Left ventricle myocardium superior (tissue), 1 donor: ENCODE measurements around the gene RASSF9. TPM values are rescaled to one million over a fixed set of nuclear protein-coding genes. Genes with fewer than 3 reads are reported as not detected.

ENCODE experiments used
- ATAC-seq: fragments of 200-7000 bp; cut with Tn5 transposase; one replicate; pipeline ENCODE4 v1.9.1; 2020; ENCODE audit warnings: mild to moderate bottlenecking, moderate library complexity
- DNase-seq: peaks from one replicate; pipeline ENCODE4 v3.0.0-alpha.2; 2020
- intact Hi-C: fragments of 100-400 bp; cut with micrococcal nuclease; formaldehyde crosslinking; loops from one replicate; pipeline ENCODE4 v1.11.0; 2022
- long read RNA-seq: library from polyadenylated mRNA; unstranded; transcript quantifications from one replicate; pipeline ENCODE4 v2.0.0, GENCODE V29; 2021
- total RNA-seq: library from RNA; stranded (reverse); fragmentation: NEBNext Ultra II Directional; extraction: Animal tissue kit (Norgen Biotek cat#: 25700); gene quantifications from one replicate; pipeline ENCODE4 v1.2.1, GENCODE V29; 2021
- donor health status: DM: no; HTN: yes; CAD: no; lungs with severe emphysema.

The RASSF9 gene
- total RNA-seq, result 6.1 TPM
- long read RNA-seq, full-length matches to known transcripts, result 2 of 5 reads
- long read RNA-seq, partial matches to known transcripts, result 1 of 5 reads
- long read RNA-seq, other reads (novel, unspliced or antisense), result 2 of 5 reads

DNA sequence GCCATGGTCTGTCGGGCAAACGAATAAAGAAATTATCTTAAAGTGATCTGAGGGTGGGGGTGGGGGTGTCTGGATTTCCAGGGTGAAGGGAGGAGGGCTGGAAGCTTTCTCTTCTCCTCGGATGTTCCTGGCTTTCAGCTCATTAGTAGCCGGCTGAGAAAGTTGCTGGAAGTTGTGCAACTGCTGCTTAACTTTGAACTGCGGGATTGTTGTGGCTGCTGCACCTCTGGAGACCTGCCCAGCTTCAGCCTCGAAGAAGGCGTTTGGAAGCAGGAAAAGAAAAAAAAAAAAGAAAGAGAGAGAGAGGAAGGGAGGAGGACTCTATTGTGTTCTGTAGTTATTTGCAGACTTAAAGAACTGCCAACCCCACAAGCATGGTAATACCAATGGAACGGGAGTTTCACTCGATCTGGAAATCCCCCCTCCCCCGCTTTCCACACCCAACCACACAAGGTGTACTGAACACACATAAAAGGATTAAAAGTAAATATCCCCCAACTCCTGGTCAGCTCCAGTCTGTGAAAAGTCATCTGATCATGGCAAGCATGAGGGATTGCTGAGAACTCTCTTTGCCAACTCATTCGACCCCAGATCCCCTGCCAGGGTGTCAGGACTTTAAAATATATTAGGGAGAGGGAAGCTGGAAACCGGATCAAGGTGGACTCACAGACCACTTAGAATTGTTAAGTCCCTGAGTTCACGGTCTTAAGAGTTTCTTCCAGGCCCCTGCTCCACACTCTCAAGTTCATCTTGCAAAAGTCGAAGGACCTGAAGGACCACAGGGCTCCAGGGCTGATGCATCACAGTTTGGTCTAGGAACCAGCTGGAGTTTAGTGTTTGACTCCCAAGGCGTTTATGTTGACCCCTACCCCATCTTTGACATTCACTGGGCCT lies at the start of gene RASSF9:
Gene RASSF9, minus strand, starts transcription at position 213 of the 894 bp plus-strand sequence. Its CDS starts 208 bp downstream, at position 5.
- intact Hi-C loops, result no loop called here
- ATAC-seq (peak; percentile 95), DNase-seq (peak; percentile 74)

DNA sequence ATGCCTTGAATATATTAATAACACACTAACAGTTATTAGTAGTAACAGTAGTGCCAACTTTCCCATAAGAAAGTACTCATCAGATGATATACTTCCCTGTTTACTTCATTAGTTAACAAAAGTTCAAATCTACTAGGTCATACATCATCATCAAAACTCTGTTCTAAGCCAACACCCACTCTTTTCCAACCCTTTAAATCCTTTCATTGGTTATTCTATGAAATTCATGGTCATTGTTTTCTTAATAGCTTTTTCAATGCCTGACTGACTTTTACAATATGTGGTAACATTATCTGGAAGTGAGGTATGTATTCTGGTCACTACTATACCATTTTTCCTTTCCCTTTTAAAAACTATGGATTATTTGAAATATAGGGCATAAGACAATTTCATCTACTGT lies 47.6 kb upstream of the RASSF9 start:
- intact Hi-C loops, result no loop called here
- ATAC-seq (no peak), DNase-seq (no peak)

DNA sequence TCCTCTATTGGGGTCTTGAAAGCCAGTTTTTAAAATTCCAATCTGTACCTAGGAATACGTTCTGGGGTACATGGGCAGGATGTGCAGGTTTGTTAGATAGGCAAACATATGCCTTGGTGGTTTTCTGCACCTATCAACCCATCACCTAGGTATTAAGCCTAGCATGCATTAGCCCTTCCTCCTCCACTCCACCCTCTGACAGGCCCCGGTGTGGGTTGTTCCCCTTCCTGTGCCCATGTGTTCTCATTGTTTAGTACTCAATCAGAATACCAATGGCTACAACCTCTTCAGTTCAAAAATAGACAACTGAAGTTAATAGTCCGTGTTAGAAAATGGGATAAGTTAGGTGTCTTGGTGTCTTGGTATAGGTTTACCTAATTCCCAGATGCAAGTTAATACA lies 41.2 kb upstream of the RASSF9 start:
- intact Hi-C loops, result loop anchor here (10.0 kb wide), 1 partner anchor 173 kb away; no protein-coding TSS in a partner anchor
- no peak for ATAC-seq
- DNase-seq, result no peak

DNA sequence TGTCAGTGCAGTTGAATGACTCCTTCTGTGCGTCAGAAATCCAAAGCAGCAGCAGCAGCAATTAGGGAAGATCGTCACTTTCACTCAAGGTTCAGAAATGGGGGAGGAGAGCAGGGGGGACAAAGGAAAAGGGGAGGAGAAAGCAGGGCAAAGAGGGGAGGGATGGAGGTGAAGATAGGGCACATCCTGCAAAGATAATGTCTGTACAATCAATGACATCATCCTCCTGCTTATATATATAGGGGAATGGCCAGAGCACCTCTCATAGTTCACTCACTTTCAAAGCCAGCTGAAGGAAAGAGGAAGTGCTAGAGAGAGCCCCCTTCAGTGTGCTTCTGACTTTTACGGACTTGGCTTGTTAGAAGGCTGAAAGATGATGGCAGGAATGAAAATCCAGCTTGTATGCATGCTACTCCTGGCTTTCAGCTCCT lies 37.8 kb upstream of the RASSF9 start, which contains the start of gene NTS:
Gene NTS, plus strand, starts transcription at position 265 of the 431 bp plus-strand sequence. Its CDS starts 109 bp downstream, at position 374.
- DNase-seq, result no peak
- intact Hi-C loops, result loop anchor here (10.0 kb wide), 1 partner anchor 169 kb away; no protein-coding TSS in a partner anchor

DNA sequence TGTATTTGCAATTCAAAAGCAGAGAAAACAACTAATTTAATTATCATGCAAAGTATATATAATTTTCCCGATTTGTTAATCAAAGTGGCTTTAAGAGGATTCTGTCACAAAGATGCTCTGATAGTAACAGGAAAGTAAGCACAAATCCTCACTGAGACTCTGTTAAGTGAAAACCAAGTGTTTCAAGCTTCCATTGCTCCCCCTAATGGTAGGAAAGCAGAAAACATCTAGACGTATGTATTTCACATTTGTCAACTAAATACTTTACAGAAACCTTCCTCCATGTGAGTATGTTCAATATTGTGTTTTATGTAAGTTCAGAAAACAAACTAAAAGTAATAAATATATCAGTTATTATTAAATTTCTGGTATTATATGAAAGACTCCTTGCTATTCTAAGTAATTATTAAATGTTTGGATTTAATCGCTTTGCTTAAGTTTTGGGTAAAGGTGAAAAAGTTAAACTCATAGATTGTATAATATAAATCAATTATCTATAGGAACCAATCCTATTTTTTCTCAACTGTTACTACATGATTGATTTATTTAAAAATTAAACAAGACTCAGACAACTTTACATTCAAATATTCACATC lies 36.4 kb upstream of the RASSF9 start:
- intact Hi-C loops, result loop anchor here (2.0 to 10.0 kb wide), 2 partner anchors 168 to 396 kb away; no protein-coding TSS in a partner anchor
- DNase-seq, result no peak
- ATAC-seq, result no peak

More for the DNA sequence above, 37.8 kb upstream of the RASSF9 start, which contains the start of gene NTS:
- ATAC-seq, result no peak

DNA sequence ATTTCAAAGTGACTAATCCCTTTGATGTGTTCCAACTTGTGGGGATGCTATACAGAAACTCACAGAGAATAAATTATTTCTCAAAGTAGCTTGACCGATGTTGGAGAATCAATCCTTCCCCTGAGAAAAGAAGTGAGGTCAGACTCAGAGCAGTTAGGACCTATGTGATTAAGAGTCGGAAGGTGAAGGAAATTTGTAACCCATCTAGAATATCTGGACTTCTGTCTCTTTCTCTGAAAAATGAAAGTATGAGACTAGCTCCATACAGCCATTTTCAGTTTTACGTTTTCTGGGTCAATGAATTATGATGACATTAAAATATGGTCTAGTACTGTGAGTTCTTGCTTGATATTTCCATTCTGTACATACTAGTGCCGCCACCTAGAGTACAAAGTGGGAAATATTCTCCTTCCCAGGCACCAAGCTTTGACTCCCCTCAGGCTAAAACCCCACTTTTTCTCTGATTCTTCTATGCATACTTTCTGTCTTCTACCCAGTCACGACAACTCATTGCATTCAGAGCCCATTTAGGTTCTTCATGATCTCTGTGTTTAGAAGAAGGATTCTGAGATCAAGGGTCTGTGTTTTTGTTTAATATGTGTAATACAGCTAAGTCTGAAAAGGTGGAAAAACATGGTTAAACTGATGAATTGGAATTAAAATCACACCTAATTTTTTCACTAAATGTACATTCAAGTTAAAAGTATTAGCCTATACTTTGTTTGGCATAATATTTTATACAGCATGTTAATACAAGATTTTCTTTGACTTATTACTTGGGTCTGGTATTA lies 31.0 kb upstream of the RASSF9 start:
- intact Hi-C loops, result loop anchor here (2.0 kb wide), 1 partner anchor 292 kb away; no protein-coding TSS in a partner anchor
- ATAC-seq (peak; percentile 82), DNase-seq (no peak)

DNA sequence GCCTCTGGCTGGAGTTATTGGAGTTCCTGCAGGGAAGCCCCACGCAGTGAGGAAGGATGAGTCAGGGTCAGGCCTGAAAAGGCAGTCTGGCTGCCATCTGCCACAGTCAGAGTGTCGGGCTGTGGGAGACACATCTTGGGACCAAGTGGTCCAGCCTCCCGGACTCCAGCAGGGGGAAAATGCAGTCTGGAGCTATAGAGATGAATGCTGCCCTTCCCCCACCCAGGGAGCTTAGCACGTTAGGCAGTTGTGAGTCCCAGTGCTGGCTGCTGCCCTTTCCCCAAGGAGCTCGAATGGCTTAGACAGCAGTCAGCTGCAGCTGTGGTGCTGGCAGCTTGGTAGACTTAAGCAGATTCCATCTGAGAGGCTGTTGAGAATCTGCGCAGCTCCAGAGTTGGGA lies 29.7 kb upstream of the RASSF9 start:
- DNase-seq (peak; percentile 56), ATAC-seq (peak; percentile 82)
- intact Hi-C loops, result loop anchor here (2.0 kb wide), 1 partner anchor 291 kb away; no protein-coding TSS in a partner anchor

DNA sequence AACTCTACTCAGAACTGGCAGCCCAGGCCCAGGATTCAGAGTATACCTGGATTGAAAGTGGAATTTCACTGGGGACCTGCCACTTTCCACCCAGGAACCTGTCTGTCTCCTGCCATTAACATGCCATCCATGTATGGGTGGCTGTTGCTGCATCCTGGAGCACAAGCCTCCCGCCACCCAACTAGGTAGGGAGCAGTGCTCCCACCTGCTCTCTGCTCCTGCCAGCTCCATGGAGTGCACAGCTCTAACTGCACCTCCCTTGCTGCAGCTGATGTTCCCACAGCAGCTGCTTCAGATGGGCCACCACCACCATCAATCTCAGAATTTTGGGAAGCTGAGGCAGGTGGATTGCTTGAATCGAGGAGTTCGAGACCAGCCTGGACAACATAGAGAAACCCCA lies 20.8 kb upstream of the RASSF9 start:
- intact Hi-C loops, result no loop called here
- no peak for DNase-seq
- ATAC-seq, result no peak

DNA sequence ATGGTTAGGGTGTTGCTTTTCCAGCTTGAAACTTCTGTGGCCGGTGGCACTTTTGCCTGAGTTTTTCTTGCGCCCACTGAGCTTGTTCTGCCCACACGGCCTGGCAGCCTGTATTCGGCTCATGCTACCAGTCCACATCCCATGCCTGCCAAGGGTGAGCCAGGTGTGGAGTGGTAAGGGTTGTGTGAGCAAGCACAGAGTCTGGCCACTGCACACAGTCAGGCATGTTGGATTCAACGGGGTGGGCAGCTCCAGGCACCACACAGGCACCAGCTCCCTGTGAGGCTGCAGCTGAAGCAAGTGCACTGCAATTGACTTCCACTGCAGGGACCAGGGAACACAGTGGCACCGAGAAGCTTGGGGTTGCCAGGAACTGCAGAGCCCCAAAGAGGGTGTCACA lies 19.1 kb upstream of the RASSF9 start:
- ATAC-seq (no peak), DNase-seq (no peak)
- intact Hi-C loops, result no loop called here

DNA sequence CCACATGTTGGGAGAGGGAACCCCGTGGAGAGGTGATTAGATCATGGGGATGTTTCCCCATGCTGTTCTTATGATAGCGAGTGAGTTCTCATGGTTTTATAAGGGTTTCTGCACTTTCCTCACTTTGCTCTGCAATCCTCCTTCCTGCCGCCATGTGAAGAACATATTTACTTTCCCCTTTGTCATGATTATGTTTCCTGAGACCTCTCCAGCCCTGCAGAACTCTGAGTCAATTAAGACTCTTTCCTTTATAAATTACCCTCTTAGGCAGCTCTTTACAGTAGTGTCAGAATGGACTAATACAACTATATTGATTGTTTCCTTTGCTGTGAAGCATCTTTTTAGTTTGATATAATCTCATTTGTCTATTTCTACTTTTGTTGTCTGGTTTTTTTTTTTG lies 13.1 kb upstream of the RASSF9 start:
- no peak for DNase-seq
- intact Hi-C loops, result no loop called here
- no peak for ATAC-seq

DNA sequence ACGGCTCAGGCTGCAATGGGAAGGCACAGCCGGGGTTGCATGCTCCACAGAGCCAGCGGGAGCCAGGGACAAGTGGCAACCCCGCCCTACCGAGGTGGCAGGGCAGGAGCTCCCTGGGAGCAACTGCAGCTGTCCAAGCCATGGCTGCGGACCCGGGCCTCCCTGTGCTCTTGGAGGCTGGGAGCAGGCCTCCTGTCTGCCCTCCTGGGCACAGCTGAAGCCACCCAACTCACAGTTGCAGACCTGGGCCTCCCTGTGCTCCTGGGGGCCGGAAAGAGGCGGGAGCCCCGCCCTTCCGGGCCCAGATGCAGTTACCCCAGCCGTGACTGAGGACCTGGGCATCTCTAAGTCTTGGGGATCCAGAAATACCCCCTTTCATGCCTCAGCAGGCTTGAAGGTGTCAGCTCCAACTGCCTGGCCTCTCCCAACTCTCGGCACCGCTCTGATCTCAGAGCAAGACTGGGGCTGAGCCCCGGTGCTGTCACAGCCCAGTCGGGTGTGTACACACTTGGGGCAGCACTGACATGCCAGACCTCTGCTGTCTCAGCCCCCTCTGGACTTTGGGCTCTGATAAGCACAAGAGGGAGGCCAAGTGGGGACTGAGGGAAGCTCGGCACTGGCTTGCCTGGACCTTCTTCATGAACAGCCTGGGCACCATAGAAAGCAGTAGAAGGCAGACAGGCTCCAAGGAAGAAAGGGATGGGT lies 7.5 kb upstream of the RASSF9 start:
- ATAC-seq (no peak), DNase-seq (no peak)
- intact Hi-C loops, result no loop called here

DNA sequence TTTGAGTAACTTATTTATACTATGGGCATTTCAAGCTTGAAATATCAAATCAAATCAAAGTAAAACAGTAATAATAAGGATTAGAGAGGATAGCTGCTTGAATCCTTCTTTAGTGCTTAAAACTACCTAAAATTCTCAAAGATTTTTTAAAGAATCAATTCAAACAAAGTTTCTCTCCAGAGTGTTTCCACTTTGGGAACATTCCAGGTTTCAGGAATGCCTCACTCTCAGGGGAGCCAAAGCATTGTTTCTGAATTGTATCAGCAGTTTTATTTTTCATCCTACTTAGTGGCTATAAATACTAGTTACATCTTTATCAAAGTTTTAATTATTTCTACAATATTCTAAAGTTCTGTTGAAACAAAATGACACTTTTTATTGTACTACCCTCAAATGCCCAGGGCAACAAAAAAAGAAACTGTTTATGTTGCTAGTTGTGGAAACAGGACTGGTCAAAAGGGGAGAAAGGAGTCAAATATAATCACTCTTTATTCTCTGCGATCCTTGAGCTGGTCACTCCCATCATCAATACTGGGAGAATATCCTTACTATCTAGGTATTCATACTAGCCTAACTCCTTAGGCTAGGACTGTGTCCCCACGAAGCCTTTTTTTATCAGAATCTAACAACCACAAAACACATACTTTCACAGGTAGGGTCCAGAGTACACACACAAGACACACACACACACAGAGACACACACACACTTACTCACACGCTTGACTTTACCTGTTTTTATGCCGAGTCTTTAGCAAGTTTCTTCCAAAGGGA lies 598 bp downstream of the RASSF9 start:
- ATAC-seq (peak; percentile 75), DNase-seq (no peak)
- intact Hi-C loops, result no loop called here

DNA sequence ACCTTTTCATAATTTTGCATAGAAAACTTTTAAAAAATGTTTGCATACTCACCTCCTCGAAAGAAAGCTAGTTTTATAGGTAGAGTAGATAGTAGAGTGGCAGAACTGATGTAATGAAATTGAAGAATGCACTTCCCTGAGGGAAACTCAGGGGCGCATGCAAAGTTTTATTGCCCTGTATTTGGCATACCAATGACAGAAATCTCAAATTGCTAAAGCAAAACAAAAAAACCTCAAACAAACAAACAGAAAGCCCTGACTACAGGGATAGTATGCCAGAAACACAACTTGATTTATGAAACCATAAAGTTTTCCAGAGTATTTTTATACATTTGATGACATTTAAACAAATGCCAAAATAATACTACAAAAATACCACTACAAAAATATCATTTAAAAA lies 1.8 kb downstream of the RASSF9 start:
- intact Hi-C loops, result no loop called here

DNA sequence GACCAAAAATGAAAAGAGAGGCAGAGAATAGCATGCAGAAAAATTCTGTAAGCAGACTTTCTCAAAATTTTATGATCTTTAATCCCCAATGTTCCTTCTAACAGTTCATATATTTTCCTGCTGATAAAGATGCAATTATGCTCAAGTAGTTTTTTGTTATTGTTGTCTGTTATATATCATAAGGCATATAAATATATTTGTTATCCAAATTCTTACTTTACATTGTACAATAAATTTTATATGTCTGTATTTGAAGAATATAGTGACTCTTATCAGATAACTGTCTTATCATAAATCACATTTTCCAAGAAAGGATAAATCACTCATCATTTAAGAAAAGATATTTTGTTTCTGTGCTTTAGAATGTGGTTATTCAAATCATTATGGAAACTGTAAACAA lies 2.6 kb downstream of the RASSF9 start:
- no peak for DNase-seq
- intact Hi-C loops, result no loop called here
- no peak for ATAC-seq

More for the DNA sequence above, 1.8 kb downstream of the RASSF9 start:
- DNase-seq (no peak), ATAC-seq (no peak)

DNA sequence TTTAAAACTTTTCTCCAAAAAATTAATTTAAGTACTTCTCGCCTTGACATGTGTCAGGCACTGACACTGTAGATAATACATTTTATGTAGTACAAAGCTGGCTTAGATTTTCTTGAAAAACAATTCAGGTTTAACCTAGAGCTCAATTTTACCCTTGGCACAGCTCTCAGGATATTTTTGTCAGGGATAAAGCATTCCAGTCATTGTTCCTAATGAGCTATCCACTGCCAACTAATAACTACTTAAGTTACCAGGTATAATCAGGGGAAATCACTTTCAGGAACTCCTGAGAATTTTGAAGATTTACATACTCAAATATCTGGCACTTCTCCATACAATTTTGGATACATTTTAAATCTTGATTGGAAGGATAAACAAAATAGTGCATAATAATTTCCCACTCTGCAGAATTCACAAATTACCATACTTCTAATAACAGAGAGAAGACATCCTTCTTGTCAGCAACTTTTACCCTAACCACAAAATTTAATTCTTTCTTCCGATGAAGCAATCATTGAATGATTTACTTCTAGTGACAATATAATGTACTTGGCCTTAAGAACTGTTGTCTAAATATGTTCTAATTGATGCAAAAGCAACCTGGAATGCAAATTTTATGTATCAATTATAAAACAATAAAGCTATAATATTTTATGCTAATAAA lies 4.8 kb downstream of the RASSF9 start:
- DNase-seq, result no peak
- peak; percentile 21 for ATAC-seq
- intact Hi-C loops, result no loop called here

DNA sequence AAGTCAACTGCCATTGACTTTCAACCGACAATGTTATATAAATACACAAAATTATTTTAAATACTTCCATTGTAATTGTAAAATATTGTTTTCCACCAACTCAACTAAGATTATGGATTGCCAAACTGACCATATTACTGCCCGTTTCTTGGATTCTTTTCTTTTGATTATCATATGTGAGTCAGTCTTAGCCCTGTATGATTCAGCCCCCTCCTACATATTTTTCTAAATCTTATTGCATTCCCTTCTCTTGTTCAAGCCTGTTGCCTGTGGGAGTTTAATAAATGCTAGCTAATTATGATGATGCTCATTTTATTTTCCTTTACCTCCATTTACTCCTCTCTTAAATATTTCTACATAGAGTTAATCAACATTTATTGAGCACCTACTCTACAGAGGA lies 6.8 kb downstream of the RASSF9 start:
- intact Hi-C loops, result no loop called here
- DNase-seq (no peak), ATAC-seq (no peak)

DNA sequence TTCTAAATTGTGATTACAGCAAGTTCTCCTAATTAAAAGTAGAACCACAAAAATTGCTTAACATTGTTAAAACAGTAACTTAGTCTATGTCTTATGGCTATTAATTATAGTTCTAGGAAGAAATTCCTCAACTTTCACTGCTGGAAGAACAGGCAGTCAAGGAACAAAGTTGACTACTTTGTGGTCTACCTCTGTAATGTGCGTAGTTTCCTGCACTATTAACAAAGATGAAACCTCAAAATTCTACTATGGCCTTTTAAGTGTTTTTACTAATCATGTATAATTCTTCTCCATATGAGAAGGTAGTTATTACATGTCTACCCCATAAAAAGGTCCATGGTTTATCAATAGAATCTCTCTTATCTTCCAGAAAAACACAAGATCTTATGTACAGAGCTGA lies 7.6 kb downstream of the RASSF9 start:
- DNase-seq (no peak), ATAC-seq (no peak)
- intact Hi-C loops, result no loop called here
